Endodermal cell (in vitro differentiated cells): ENCODE measurements around the gene AFF3. TPM values are rescaled to one million over a fixed set of nuclear protein-coding genes. Genes with fewer than 3 reads are reported as not detected.

Experiments
- DNase-seq: peaks from one replicate; pipeline ENCODE4 v3.0.0-alpha.2; 2017
- H3K27ac ChIP-seq: 2 replicates; pipeline ENCODE4 v1.5.1; 2013; ENCODE audit warnings: mild to moderate bottlenecking, low read depth, low read length, moderate library complexity
- H3K27me3 ChIP-seq: 2 replicates; pipeline ENCODE4 v1.6.1; 2013; ENCODE audit warnings: mild to moderate bottlenecking, low read length, moderate library complexity; ENCODE audit not compliant: insufficient read depth, control insufficient read depth, poor library complexity, severe bottlenecking
- H3K36me3 ChIP-seq: 2 replicates; pipeline ENCODE4 v1.7.0; 2013; ENCODE audit warnings: mild to moderate bottlenecking, low read length, moderate library complexity; ENCODE audit not compliant: control insufficient read depth, insufficient read depth
- H3K4me1 ChIP-seq: one replicate; pipeline ENCODE4 v1.7.0; 2013; ENCODE audit warnings: low read length; ENCODE audit not compliant: control insufficient read depth, insufficient read depth
- H3K4me3 ChIP-seq: 2 replicates; pipeline ENCODE4 v1.5.1; 2013; ENCODE audit warnings: mild to moderate bottlenecking, low read length, moderate library complexity
- H3K9ac ChIP-seq: 2 replicates; pipeline ENCODE4 v1.6.1; 2013; ENCODE audit warnings: mild to moderate bottlenecking, low read length, moderate library complexity; ENCODE audit not compliant: poor library complexity, severe bottlenecking; ENCODE audit errors: extremely low read depth
- H3K9me3 ChIP-seq: 2 replicates; pipeline ENCODE4 v1.6.1; 2013; ENCODE audit warnings: mild to moderate bottlenecking, low read length, moderate library complexity; ENCODE audit not compliant: control insufficient read depth
- H3K27ac Mint-ChIP-seq: 2 replicates; pipeline ENCODE4 v1.8.0; 2020; ENCODE audit warnings: mixed read lengths
- H3K27me3 Mint-ChIP-seq: 2 replicates; pipeline ENCODE4 v1.8.0; 2021; ENCODE audit warnings: mild to moderate bottlenecking, mixed read lengths; ENCODE audit not compliant: insufficient read depth
- H3K36me3 Mint-ChIP-seq: 2 replicates; pipeline ENCODE4 v1.8.0; 2020; ENCODE audit warnings: low read depth, mixed read lengths
- H3K4me1 Mint-ChIP-seq: 2 replicates; pipeline ENCODE4 v1.8.0; 2020; ENCODE audit warnings: mixed read lengths
- H3K4me3 Mint-ChIP-seq: 2 replicates; pipeline ENCODE4 v1.8.0; 2020; ENCODE audit warnings: mild to moderate bottlenecking, moderate library complexity, mixed read lengths
- H3K9me3 Mint-ChIP-seq: 2 replicates; pipeline ENCODE4 v1.8.0; 2020; ENCODE audit warnings: mild to moderate bottlenecking, mixed read lengths
- WGBS, 2 experiments: methylation state at CpG; one replicate each; pipeline versions ENCODE4 v1.1.5 to v1.1.7; 2013; ENCODE audit warnings: missing lambda C conversion rate in 2 of 2, mixed read lengths in 1 of 2; ENCODE audit not compliant: insufficient coverage in 1 of 2, insufficient read length in 1 of 2; 5-methylcytosine and 5-hydroxymethylcytosine counted together
- long read RNA-seq, 4 experiments: library from polyadenylated mRNA in 2 of 4; library from RNA in 1 of 4; library from capped mRNA in 1 of 4; stranded (forward) in 3 of 4; unstranded in 1 of 4; transcript quantifications; one replicate each; pipeline ENCODE4 v2.0.0, GENCODE V29; 2020 to 2021; ENCODE audit warnings: inconsistent platforms in 1 of 4
- polyA plus RNA-seq, 2 experiments: library from polyadenylated mRNA; stranded (reverse); fragments of 50-300 nt; gene quantifications; one replicate each; pipeline ENCODE4 v1.2.3, GENCODE V29; 2013
- total RNA-seq, 2 donors: library from RNA; stranded (reverse); fragmentation: NEBNext Ultra II Directional in 1 of 2; extraction: Animal tissue kit (Norgen Biotek cat#: 25700) in 1 of 2; gene quantifications; 2 replicates in 1 of 2; 3 replicates in 1 of 2; pipeline ENCODE4 v1.2.1, GENCODE V29; 2021
- TF ChIP-seq, protein P1 (sequence below): fragments of 200-600 bp; sonication (generic); conservative IDR thresholded peaks from 2 replicates; pipeline ENCODE4 v1.5.0; 2021; ENCODE audit warnings: antibody characterized with exemption, mild to moderate bottlenecking

The AFF3 gene
- under 1 TPM; 0.62 to 0.73 TPM for total RNA-seq
- polyA plus RNA-seq (2013, experiment 1 of 2): 26.6 TPM
- 29.6 TPM for polyA plus RNA-seq (2013, experiment 2 of 2)
- long read RNA-seq, experiment 1: 0 reads
- long read RNA-seq, experiment 2, partial matches to known transcripts: 0 of 1 reads
- long read RNA-seq, experiment 2, other reads (novel, unspliced or antisense): 1 of 1 reads
- long read RNA-seq, experiment 3, partial matches to known transcripts: 0 of 1 reads
- long read RNA-seq, experiment 3, other reads (novel, unspliced or antisense): 1 of 1 reads
- long read RNA-seq, experiment 4: 0 reads

- no peak within 1 kb of the TSS for H3K27ac Mint-ChIP-seq
- no peaks in the 10 kb centered on the region for H3K36me3 Mint-ChIP-seq
- Histone ChIP-seq H3K9me3 (no peaks in the 10 kb centered on the region), H3K27me3 (peaks cover 53% of the 10 kb centered on the region), H3K36me3 (no peaks in the 10 kb centered on the region), H3K4me3 (no peak within 1 kb of the TSS), H3K4me1 (no peaks in the 10 kb centered on the region), H3K27ac (no peak within 1 kb of the TSS), H3K9ac (no peak within 1 kb of the TSS)
- no peaks in the 10 kb centered on the region for H3K4me1 Mint-ChIP-seq
- peaks cover 78% of the 10 kb centered on the region for H3K27me3 Mint-ChIP-seq
- no peak for DNase-seq
- TF ChIP-seq, protein P1, sequence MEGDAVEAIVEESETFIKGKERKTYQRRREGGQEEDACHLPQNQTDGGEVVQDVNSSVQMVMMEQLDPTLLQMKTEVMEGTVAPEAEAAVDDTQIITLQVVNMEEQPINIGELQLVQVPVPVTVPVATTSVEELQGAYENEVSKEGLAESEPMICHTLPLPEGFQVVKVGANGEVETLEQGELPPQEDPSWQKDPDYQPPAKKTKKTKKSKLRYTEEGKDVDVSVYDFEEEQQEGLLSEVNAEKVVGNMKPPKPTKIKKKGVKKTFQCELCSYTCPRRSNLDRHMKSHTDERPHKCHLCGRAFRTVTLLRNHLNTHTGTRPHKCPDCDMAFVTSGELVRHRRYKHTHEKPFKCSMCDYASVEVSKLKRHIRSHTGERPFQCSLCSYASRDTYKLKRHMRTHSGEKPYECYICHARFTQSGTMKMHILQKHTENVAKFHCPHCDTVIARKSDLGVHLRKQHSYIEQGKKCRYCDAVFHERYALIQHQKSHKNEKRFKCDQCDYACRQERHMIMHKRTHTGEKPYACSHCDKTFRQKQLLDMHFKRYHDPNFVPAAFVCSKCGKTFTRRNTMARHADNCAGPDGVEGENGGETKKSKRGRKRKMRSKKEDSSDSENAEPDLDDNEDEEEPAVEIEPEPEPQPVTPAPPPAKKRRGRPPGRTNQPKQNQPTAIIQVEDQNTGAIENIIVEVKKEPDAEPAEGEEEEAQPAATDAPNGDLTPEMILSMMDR: no peak
- no peaks in the 10 kb centered on the region for H3K9me3 Mint-ChIP-seq
- no peak within 1 kb of the TSS for H3K4me3 Mint-ChIP-seq
- 92 to 100% methylated on average over 3 to 11 of the region's 11 CpGs for whole genome bisulfite sequencing, 2 experiments
Observed at GRCh38 chr2:100142393-100142792, at the start of gene AFF3. Gene AFF3, minus strand, starts transcription at chr2:100142590. Its CDS starts 38,136 bp downstream, at chr2:100104454.

DNA sequence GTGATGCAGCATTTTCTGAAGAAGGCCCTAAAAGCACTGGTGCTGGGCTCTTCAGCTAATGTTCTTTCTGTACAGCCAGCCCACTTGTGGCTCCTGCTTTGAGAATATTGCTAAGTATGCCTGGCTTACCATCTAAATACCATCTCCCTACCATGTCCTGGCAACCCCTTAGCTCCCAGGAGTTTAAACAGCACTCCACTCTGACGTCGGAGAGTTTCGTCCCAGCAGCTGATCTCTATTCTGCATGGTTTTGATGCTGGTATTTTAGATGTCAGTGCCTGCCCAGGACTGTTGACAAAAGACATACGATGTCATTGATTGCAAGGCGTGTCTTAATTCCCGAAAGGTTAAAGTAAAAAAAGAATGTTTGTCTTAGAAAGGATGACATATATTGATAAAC is 47.0 kb upstream of the AFF3 start:
- 84 to 100% methylated on average over 4 to 6 of the region's 6 CpGs for WGBS, 2 experiments
- peaks cover 22% of the 10 kb centered on the region for H3K27me3 Mint-ChIP-seq
- no peak overlapping the region for H3K4me3 ChIP-seq
- H3K9me3 ChIP-seq: peaks cover 9% of the 10 kb centered on the region
- H3K36me3 Mint-ChIP-seq: no peaks in the 10 kb centered on the region
- H3K9ac ChIP-seq: no peak overlapping the region
- H3K27me3 ChIP-seq: no peaks in the 10 kb centered on the region
- H3K27ac ChIP-seq: no peak overlapping the region
- H3K4me1 ChIP-seq: no peaks in the 10 kb centered on the region
- no peak overlapping the region for H3K4me3 Mint-ChIP-seq
- no peak overlapping the region for H3K27ac Mint-ChIP-seq
- no peak for DNase-seq
- no peaks in the 10 kb centered on the region for H3K36me3 ChIP-seq
- no peaks in the 10 kb centered on the region for H3K9me3 Mint-ChIP-seq
- TF ChIP-seq, protein P1: no peak
- H3K4me1 Mint-ChIP-seq: peaks cover 14% of the 10 kb centered on the region

DNA sequence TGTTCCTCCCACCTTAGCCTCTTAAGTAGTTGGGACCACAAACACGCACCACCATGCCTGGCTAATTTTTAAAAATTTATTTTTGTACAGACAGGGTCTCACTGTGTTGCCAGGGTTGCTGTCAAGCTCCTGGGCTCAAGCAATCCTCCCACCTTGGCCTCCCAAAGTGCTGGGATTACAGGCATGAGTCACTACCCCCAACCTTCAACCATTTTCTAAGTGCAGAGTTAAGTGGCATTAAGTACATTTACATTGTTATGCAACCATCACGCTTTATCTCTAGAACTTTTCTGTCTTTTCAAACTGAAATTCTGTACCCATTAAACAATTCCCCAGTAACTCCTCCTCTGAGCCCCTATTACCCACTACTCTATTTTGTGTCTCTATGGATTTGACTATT is 45.9 kb upstream of the AFF3 start:
- 78 to 79% methylated on average over 1 to 2 of the region's 2 CpGs for WGBS, 2 experiments
- TF ChIP-seq, protein P1: no peak
- no peak overlapping the region for H3K4me3 Mint-ChIP-seq
- Histone ChIP-seq H3K27ac (no peak overlapping the region), H3K27me3 (no peaks in the 10 kb centered on the region), H3K4me3 (no peak overlapping the region), H3K4me1 (peaks cover 2% of the 10 kb centered on the region), H3K9me3 (peaks cover 9% of the 10 kb centered on the region), H3K9ac (no peak overlapping the region), H3K36me3 (no peaks in the 10 kb centered on the region)
- no peaks in the 10 kb centered on the region for H3K9me3 Mint-ChIP-seq
- H3K4me1 Mint-ChIP-seq: peaks cover 9% of the 10 kb centered on the region
- peaks cover 26% of the 10 kb centered on the region for H3K27me3 Mint-ChIP-seq
- H3K36me3 Mint-ChIP-seq: no peaks in the 10 kb centered on the region
- DNase-seq: no peak
- H3K27ac Mint-ChIP-seq: no peak overlapping the region
